MM.1S (cell line): Measurements from ENCODE around the gene ZNF335.
A peak's percentile ranks its signal among the peaks of the same experiment; 100 is the strongest.

ENCODE experiments used
- DNase-seq: peaks from one replicate; pipeline ENCODE4 v3.0.0-alpha.2; 2015
- H2AFZ ChIP-seq: fragments of 300-600 bp; sonication (generic); 2 replicates; pipeline ENCODE4 v1.6.0; 2016; ENCODE audit warnings: antibody characterized with exemption, low read length
- H3F3A ChIP-seq: fragments of 300-600 bp; sonication (generic); 2 replicates; pipeline ENCODE4 v1.6.1; 2016; ENCODE audit warnings: mild to moderate bottlenecking, antibody characterized with exemption, low read length, moderate library complexity, mixed read lengths; ENCODE audit not compliant: insufficient read depth
- H3K27ac ChIP-seq: fragments of 300-600 bp; sonication (generic); 2 replicates; pipeline ENCODE4 v1.5.1; 2016; ENCODE audit warnings: mild to moderate bottlenecking, low read length
- H3K27me3 ChIP-seq: fragments of 300-600 bp; sonication (generic); replicated peaks from 2 replicates; pipeline ENCODE4 v1.6.0; 2016; ENCODE audit warnings: low read length; ENCODE audit not compliant: insufficient read depth
- H3K36me3 ChIP-seq: fragments of 300-600 bp; sonication (generic); replicated peaks from 2 replicates; pipeline ENCODE4 v1.6.1; 2016; ENCODE audit warnings: mild to moderate bottlenecking, low read length, mixed read lengths; ENCODE audit not compliant: insufficient read depth
- H3K4me1 ChIP-seq: fragments of 300-600 bp; sonication (generic); 2 replicates; pipeline ENCODE4 v1.6.1; 2016; ENCODE audit warnings: low read length, mixed read lengths
- H3K4me2 ChIP-seq: fragments of 300-600 bp; sonication (generic); 2 replicates; pipeline ENCODE4 v1.6.0; 2016; ENCODE audit warnings: low read depth, low read length
- H3K4me3 ChIP-seq: fragments of 300-600 bp; sonication (generic); 2 replicates; pipeline ENCODE4 v1.5.1; 2016; ENCODE audit warnings: low read length, mixed read lengths
- H3K79me2 ChIP-seq: fragments of 300-600 bp; sonication (generic); 2 replicates; pipeline ENCODE4 v1.6.1; 2016; ENCODE audit warnings: mixed run types, low read length, mixed read lengths
- H3K9ac ChIP-seq: fragments of 300-600 bp; sonication (generic); 2 replicates; pipeline ENCODE4 v1.6.1; 2016; ENCODE audit warnings: low read length, mixed read lengths
- H3K9me2 ChIP-seq: fragments of 300-600 bp; sonication (generic); replicated peaks from 2 replicates; pipeline ENCODE4 v1.6.1; 2016; ENCODE audit warnings: mild to moderate bottlenecking, low read length, mixed read lengths; ENCODE audit not compliant: insufficient read depth
- H3K9me3 ChIP-seq: fragments of 300-600 bp; sonication (generic); replicated peaks from 2 replicates; pipeline ENCODE4 v1.6.1; 2016; ENCODE audit warnings: mild to moderate bottlenecking, low read length, mixed read lengths; ENCODE audit not compliant: insufficient read depth
- H4K20me1 ChIP-seq: fragments of 300-600 bp; sonication (generic); 2 replicates; pipeline ENCODE4 v1.6.1; 2016; ENCODE audit warnings: mild to moderate bottlenecking, low read length, moderate library complexity, mixed read lengths; ENCODE audit not compliant: insufficient read depth
- EZH2 ChIP-seq: fragments of 300-600 bp; sonication (generic); optimal IDR thresholded peaks from 2 replicates; pipeline ENCODE3; 2017; ENCODE audit warnings: low read depth, mild to moderate bottlenecking, antibody characterized with exemption, low read length, mixed read lengths
- EZH2phosphoT487 ChIP-seq: fragments of 300-600 bp; sonication (generic); IDR thresholded peaks from 2 replicates; pipeline ENCODE4 v1.6.1; 2018; ENCODE audit warnings: antibody characterized with exemption, low read length
- TF ChIP-seq, protein P1 (sequence below): fragments of 300-600 bp; sonication (generic); IDR thresholded peaks from 2 replicates; pipeline ENCODE4 v1.5.1; 2016; ENCODE audit warnings: antibody characterized with exemption, low read length, mixed read lengths

Gene ZNF335

DNA sequence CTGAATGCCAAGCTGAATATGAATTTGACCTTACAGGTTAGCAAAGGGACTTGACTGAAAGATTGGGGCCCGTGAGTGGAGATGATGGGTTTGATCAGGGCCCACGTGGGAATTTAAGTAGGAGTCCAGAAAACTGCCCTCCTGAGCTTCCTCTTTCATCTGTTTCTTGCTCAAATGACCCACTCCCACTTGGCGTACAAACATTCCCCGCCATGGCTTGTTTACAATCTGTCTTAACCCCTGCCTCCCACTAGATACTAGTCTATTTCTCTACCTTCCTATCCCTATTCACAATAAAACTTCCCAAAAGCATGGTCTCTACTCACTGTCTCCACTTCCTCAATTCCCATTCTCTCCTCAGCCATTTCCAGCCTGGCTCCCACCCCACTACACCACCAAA is 46.1 kb upstream of the ZNF335 start:
- Histone ChIP-seq H3K9ac (no peak overlapping the region), H3K27me3 (peaks cover 20% of the 10 kb centered on the region; the same call in 1 of the 2 replicates), H4K20me1 (no peaks in the 10 kb centered on the region), H3F3A (no peaks in the 10 kb centered on the region), H3K4me3 (no peak overlapping the region), H3K27ac (no peak overlapping the region), H2AFZ (no peak overlapping the region), H3K9me3 (no peaks in the 10 kb centered on the region), H3K9me2 (no peaks in the 10 kb centered on the region), H3K4me1 (peaks cover 10% of the 10 kb centered on the region; the same call in 1 of the 2 replicates), H3K79me2 (no peaks in the 10 kb centered on the region), H3K4me2 (no peak overlapping the region), H3K36me3 (no peaks in the 10 kb centered on the region)
- no peak for DNase-seq
- TF ChIP-seq EZH2 (no peak), EZH2phosphoT487 (no peak)
- TF ChIP-seq, protein P1, sequence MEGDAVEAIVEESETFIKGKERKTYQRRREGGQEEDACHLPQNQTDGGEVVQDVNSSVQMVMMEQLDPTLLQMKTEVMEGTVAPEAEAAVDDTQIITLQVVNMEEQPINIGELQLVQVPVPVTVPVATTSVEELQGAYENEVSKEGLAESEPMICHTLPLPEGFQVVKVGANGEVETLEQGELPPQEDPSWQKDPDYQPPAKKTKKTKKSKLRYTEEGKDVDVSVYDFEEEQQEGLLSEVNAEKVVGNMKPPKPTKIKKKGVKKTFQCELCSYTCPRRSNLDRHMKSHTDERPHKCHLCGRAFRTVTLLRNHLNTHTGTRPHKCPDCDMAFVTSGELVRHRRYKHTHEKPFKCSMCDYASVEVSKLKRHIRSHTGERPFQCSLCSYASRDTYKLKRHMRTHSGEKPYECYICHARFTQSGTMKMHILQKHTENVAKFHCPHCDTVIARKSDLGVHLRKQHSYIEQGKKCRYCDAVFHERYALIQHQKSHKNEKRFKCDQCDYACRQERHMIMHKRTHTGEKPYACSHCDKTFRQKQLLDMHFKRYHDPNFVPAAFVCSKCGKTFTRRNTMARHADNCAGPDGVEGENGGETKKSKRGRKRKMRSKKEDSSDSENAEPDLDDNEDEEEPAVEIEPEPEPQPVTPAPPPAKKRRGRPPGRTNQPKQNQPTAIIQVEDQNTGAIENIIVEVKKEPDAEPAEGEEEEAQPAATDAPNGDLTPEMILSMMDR = no peak

DNA sequence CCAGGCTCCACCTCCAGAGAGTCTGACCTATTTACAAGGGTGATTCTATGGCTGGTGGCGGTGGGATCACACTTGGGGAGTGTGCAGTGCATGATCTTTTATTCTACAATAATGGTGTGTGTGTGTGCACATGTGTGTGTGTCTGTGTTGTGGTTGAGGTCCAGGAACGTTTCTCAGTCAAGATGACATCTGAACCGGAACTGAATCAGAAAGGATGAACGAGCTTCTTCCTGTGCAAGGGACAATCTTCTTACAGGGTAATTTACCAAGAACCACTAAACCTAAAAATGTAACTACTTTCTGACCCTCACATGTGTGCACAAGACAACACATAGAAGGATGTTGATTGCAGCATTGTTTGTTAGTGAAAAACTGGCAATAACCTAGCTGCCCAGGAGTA is 45.3 kb upstream of the ZNF335 start:
- no peak overlapping the region for H3K4me3 ChIP-seq
- H3K27me3 ChIP-seq = peaks cover 28% of the 10 kb centered on the region
- peaks cover 10% of the 10 kb centered on the region; the same call in 1 of the 2 replicates for H3K4me1 ChIP-seq
- H3K9me2 ChIP-seq = no peaks in the 10 kb centered on the region
- H3K4me2 ChIP-seq = no peak overlapping the region
- H3K36me3 ChIP-seq = no peaks in the 10 kb centered on the region
- TF ChIP-seq EZH2 = no peak
- TF ChIP-seq, protein P1 = no peak
- TF ChIP-seq EZH2phosphoT487 = no peak
- no peak for DNase-seq
- H3K27ac ChIP-seq = no peak overlapping the region
- no peaks in the 10 kb centered on the region for H3K9me3 ChIP-seq
- no peaks in the 10 kb centered on the region for H3K79me2 ChIP-seq
- H4K20me1 ChIP-seq = no peaks in the 10 kb centered on the region
- H2AFZ ChIP-seq = no peak overlapping the region
- no peaks in the 10 kb centered on the region for H3F3A ChIP-seq
- H3K9ac ChIP-seq = no peak overlapping the region

DNA sequence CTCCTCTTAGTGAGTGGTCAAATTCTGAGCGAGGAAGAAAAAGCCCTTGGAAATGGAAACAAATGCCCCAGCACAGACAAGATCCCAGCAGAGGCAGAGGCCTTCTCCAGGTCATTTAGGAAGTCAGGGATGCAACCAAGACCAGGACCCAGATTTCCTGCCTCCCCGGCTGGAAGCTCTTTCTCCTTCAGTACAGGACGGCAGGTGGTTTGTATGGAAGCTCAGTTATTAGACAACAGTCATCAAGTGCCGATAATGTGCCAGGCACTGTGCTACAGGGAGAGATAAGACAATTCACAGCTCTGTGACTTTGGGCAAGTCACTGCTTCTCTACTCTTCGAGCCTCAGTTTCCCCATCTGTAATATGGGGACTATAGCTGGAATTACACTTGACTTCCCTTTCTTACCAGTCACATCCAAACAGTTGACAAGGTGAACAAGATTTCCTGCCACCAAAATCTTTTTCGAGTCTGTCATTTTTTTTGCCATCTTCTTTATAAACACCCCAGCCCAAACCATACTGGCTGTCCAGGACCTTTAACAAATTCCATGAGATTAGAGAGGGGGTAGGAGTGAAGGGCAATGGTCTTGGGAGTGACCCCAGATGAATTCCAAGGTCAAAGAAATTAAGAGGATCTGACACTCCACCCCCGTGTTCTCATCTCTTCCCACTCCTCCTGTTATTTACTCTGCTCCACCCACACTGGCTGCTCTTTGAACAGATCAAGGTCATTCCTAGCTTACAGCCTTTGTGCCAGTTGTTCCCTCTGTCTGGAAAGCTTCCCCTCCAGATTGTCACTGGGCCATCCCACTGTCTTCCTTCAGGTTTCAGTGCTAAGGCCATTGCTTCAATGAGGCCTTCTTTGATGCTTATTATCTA is 42.8 kb upstream of the ZNF335 start:
- Histone ChIP-seq H3K27ac (no peak overlapping the region), H3K4me2 (peak overlapping the region; percentile 30; the same call in 1 of the 2 replicates), H4K20me1 (no peaks in the 10 kb centered on the region), H3K36me3 (no peaks in the 10 kb centered on the region), H3K4me3 (no peak overlapping the region), H3K9me2 (no peaks in the 10 kb centered on the region), H3K4me1 (peaks cover 5% of the 10 kb centered on the region; the same call in 1 of the 2 replicates), H3K9me3 (no peaks in the 10 kb centered on the region), H3K27me3 (peaks cover 45% of the 10 kb centered on the region), H3F3A (no peaks in the 10 kb centered on the region), H3K79me2 (no peaks in the 10 kb centered on the region), H2AFZ (0 out of 2 replicates have a peak overlapping the region, but pooled peaks have one; percentile 35), H3K9ac (no peak overlapping the region)
- DNase-seq = no peak
- TF ChIP-seq EZH2phosphoT487 (no peak), EZH2 (no peak)
- TF ChIP-seq, protein P1 = no peak
